A673 (cell line): ENCODE measurements around the gene SLC26A2. TPM values are rescaled to one million over a fixed set of nuclear protein-coding genes. Genes with fewer than 3 reads are reported as not detected.

Source experiments
- BruUV-seq: library from RNA; stranded (reverse); fragments of 400-500 nt; replicated peaks from 2 replicates; lab custom pipeline; 2021; lab: Mats Ljungman, UMichigan
- CTCF ChIA-PET: fragments of 300-600 bp; sonication (Branson Sonifier 250); formaldehyde crosslinking; loops from one replicate; lab custom pipeline; 2022; ENCODE audit warnings: antibody characterized with exemption; lab: Charles Lee
- POLR2A ChIA-PET: fragments of 300-600 bp; sonication (Branson Sonifier 250); formaldehyde crosslinking; loops from one replicate; lab custom pipeline; 2022; ENCODE audit warnings: antibody characterized with exemption; ENCODE audit not compliant: low non-redundant PET; lab: Charles Lee
- DNase-seq: peaks from one replicate; pipeline ENCODE4 v3.0.0-alpha.2; 2015; ENCODE audit warnings: low spot score
- H3K27ac ChIP-seq: fragments of 200-600 bp; sonication (generic); 2 replicates; pipeline ENCODE4 v1.5.1; 2016; ENCODE audit warnings: mixed run types, low read depth, mild to moderate bottlenecking, mixed read lengths, antibody characterized with exemption, low read length; ENCODE audit not compliant: poor library complexity, severe bottlenecking
- H3K27me3 ChIP-seq: fragments of 200-600 bp; sonication (generic); replicated peaks from 2 replicates; pipeline ENCODE4 v1.6.1; 2017; ENCODE audit warnings: mixed run types, low read depth, mild to moderate bottlenecking, mixed read lengths, antibody characterized with exemption, low read length; ENCODE audit not compliant: insufficient read depth, poor library complexity
- H3K36me3 ChIP-seq: fragments of 200-600 bp; sonication (generic); 2 replicates; pipeline ENCODE4 v1.6.1; 2016; ENCODE audit warnings: mixed run types, mild to moderate bottlenecking, mixed read lengths, antibody characterized with exemption, low read length; ENCODE audit not compliant: insufficient read depth, poor library complexity, severe bottlenecking
- H3K4me1 ChIP-seq: fragments of 200-600 bp; sonication (generic); 2 replicates; pipeline ENCODE4 v1.6.1; 2017; ENCODE audit warnings: mixed run types, mild to moderate bottlenecking, mixed read lengths, antibody characterized with exemption, low read length; ENCODE audit not compliant: insufficient read depth, poor library complexity, severe bottlenecking
- H3K4me3 ChIP-seq: fragments of 200-600 bp; sonication (generic); 2 replicates; pipeline ENCODE4 v1.5.1; 2016; ENCODE audit warnings: low read depth, mixed run types, mild to moderate bottlenecking, mixed read lengths, low read length; ENCODE audit not compliant: poor library complexity, severe bottlenecking
- H3K9me3 ChIP-seq: fragments of 200-600 bp; sonication (generic); 2 replicates; pipeline ENCODE4 v1.6.1; 2016; ENCODE audit warnings: mixed run types, low read depth, mild to moderate bottlenecking, mixed read lengths, antibody characterized with exemption, low read length; ENCODE audit not compliant: poor library complexity, severe bottlenecking
- CTCF ChIP-seq: fragments of 300-800, 200-600 bp; sonication (generic); conservative IDR thresholded peaks from 2 replicates; pipeline ENCODE4 v1.5.1; 2017; ENCODE audit warnings: low read depth, mild to moderate bottlenecking, antibody characterized with exemption, low read length, moderate library complexity, mixed read lengths
- EZH2 ChIP-seq: fragments of 200-600 bp; sonication (generic); IDR thresholded peaks from 2 replicates; pipeline ENCODE4 v1.6.1; 2017; ENCODE audit warnings: borderline replicate concordance, low read depth, mild to moderate bottlenecking, mixed read lengths, antibody characterized with exemption, low read length; ENCODE audit not compliant: poor library complexity, severe bottlenecking
- intact Hi-C: fragments of 100-400 bp; cut with micrococcal nuclease; formaldehyde crosslinking; loops from one replicate; pipeline ENCODE4 v1.10.0; 2022; ENCODE audit not compliant: unreplicated experiment
- total RNA-seq: library from RNA; stranded (reverse); gene quantifications from 2 replicates; pipeline ENCODE4 v1.2.3, GENCODE V29; 2021

SLC26A2 gene
- total RNA-seq, 1 experiment from 2014 or later: 83.0 TPM

- TF ChIP-seq CTCF (no peak), EZH2 (no peak)
- Histone ChIP-seq H3K4me1 (peaks cover 35% of the 10 kb centered on the region), H3K9me3 (no peaks in the 10 kb centered on the region), H3K36me3 (peaks cover 11% of the 10 kb centered on the region), H3K27ac (peak overlapping the region; percentile 92), H3K27me3 (no peaks in the 10 kb centered on the region), H3K4me3 (peak overlapping the region; percentile 85)
- CTCF ChIA-PET: interaction anchor here (0.6 to 2.3 kb wide), 5 partner anchors 9 to 124 kb away, joined by 3 to 17 read pairs (median 9); no protein-coding TSS in a partner anchor
- POLR2A ChIA-PET: no interaction called here
- intact Hi-C loops: loop anchor here (2.0 kb wide), 1 partner anchor 24 kb away; no protein-coding TSS in a partner anchor
- peak; percentile 17 for DNase-seq
- TSS peak; percentile 51 for BruUV-seq
These were observed 678 bp downstream of the SLC26A2 start for GRCh38 chr5:149961186-149961685.

- Histone ChIP-seq H3K27me3 (no peaks in the 10 kb centered on the region), H3K4me3 (peak overlapping the region; percentile 85), H3K9me3 (no peaks in the 10 kb centered on the region), H3K36me3 (peaks cover 11% of the 10 kb centered on the region), H3K4me1 (peaks cover 36% of the 10 kb centered on the region), H3K27ac (peak overlapping the region; percentile 92)
- TF ChIP-seq EZH2: no peak
- peak; percentile 60 for TF ChIP-seq CTCF
- BruUV-seq: no TSS peak
- peak; percentile 78 for DNase-seq
- intact Hi-C loops: loop anchor here (2.0 kb wide), 1 partner anchor 25 kb away; no protein-coding TSS in a partner anchor
- ChIA-PET POLR2A (interaction anchor here (0.6 to 0.7 kb wide), 3 partner anchors 45 to 333 kb away, joined by 3 read pairs; no protein-coding TSS in a partner anchor), CTCF (interaction anchor here (0.6 to 2.3 kb wide), 8 partner anchors 10 to 147 kb away, joined by 3 to 17 read pairs (median 7); no protein-coding TSS in a partner anchor)
These were observed 1.4 kb downstream of the SLC26A2 start for GRCh38 chr5:149961957-149962409.

- no peak for TF ChIP-seq CTCF
- TF ChIP-seq EZH2: no peak
- peak overlapping the region; percentile 85 for H3K4me3 ChIP-seq
- H3K27me3 ChIP-seq: no peaks in the 10 kb centered on the region
- peaks cover 14% of the 10 kb centered on the region for H3K36me3 ChIP-seq
- DNase-seq: peak; percentile 38
- peaks cover 36% of the 10 kb centered on the region for H3K4me1 ChIP-seq
- H3K27ac ChIP-seq: peak overlapping the region; percentile 92
- no TSS peak for BruUV-seq
- intact Hi-C loops: no loop called here
- ChIA-PET CTCF (interaction anchor here (1.0 to 2.3 kb wide), 6 partner anchors 25 to 129 kb away, joined by 3 to 17 read pairs (median 8); no protein-coding TSS in a partner anchor), POLR2A (interaction anchor here (0.6 to 0.7 kb wide), 2 partner anchors 14 to 334 kb away, joined by 3 read pairs; no protein-coding TSS in a partner anchor)
- no peaks in the 10 kb centered on the region for H3K9me3 ChIP-seq
These were observed 2.2 kb downstream of the SLC26A2 start for GRCh38 chr5:149962601-149963300.
